Measurements from ENCODE around the gene SPTBN2.

DNA sequence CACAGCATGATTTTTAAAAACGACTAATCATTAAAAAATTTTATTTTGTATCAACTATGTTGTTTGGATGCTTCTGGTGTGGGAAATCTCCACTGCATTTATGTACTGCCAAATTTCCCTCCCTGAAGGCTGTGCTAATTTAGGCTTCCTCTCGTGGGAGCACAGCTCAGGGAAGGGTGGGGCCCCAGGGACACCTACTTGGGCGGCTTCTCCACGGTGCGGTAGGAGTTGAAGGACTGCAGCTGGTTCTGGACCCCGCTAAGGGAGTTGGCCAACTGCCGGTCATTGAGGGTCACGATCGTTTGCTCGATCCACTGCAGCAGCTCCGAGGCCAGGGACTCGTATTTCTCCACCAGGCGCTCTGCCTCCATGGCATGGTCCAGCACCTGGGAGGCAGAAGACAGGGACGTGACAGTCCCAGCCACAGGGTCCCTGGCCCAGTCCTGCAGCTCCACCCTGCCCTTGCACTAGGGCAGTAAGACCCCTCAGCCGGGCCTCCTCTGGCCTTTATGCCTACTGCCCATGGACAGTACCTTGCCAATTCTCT, 18.6 kb downstream of the SPTBN2 start:
- TF ChIP-seq EZH2phosphoT487 (IDR thresholded peaks at IDR 0.05; ENCODE audit: insufficient read depth, low read depth): no peak
- TF ChIP-seq EZH2 (IDR thresholded peaks at IDR 0.05; ENCODE audit: insufficient read depth, poor library complexity, severe bottlenecking): no peak
